GM19372 (cell line): ENCODE data around the gene MAPK8IP3.

Experiments used
- ATAC-seq: cut with Tn5 transposase; IDR thresholded peaks from one replicate; pipeline ENCODE4 v1.9.1; 2021; ENCODE audit warnings: mild to moderate bottlenecking, low read depth, moderate library complexity; ENCODE audit not compliant: unreplicated experiment

The MAPK8IP3 gene

DNA sequence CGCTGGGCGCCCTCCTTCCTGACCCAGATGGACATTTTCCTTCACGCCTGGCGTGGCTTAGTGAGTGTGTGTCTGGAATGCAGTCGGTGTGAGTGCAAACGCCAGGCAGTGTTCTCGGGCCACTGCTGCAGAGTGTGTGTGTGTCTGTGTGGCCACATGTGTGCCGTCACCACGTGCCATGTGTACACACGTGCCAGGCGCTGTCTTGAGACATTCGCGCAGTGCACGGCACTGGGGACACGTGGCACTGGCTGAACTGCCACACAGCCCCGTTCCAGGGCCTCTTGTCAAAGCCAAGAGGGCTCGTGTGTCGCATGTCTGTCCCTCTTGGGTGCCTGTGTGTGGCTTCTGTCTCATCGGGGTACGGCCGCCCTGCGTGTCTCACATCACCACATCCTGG is 28.8 kb downstream of the MAPK8IP3 start:
- no peak for ATAC-seq

DNA sequence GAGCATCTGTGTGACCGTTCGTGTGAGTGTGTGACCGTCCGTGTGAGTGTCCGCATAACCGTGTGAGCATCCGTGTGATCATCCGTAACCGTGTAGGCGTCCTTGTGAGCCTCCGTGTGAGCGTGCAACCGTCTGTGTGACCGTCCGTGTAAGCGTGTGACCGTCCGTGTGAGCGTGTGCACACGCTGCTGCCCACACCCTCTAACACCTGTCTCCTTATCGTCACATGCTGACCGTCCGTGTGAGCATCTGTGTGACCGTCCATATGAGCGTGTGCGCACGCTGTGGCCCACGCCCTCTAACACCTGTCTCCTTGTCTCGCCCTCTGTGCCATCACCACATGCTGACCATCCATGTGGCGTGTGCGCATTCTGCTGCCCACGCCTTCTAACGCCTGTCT is 34.2 kb downstream of the MAPK8IP3 start:
- ATAC-seq, result no peak

DNA sequence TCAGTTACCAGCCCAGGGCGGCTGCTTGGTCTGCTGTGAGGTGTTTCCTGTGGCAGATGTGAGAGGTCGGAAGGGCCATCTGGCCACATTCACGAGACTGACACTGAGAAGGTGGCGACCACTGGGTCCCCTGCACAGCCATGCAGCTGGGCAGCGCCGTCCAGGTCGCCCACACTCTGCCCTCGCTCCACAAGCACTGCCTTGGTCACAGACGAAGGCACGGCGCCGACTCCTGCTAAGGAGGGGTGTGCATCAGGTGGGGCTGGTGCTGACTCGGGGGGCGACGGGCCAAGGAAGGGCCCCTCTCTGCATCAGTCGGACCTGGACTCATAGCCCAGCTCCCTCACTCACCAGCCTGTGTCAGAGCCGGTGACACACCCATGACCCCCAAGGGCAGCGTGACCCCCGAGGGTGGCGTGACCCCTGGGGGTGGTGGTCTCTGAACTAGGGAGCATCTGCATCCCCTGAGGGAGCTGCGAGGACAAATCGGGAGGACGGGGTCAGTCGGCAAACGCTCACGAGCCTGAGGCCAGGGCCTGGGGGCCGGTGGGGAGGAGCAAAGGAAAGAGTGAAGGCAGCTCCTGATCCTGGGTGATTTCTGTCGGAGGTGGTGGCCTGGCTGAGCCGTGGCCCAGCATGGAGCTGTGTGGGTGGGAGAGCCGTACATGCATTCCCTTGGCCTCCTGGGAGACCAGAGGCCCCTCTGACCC is 34.9 kb downstream of the MAPK8IP3 start:
- no peak for ATAC-seq

DNA sequence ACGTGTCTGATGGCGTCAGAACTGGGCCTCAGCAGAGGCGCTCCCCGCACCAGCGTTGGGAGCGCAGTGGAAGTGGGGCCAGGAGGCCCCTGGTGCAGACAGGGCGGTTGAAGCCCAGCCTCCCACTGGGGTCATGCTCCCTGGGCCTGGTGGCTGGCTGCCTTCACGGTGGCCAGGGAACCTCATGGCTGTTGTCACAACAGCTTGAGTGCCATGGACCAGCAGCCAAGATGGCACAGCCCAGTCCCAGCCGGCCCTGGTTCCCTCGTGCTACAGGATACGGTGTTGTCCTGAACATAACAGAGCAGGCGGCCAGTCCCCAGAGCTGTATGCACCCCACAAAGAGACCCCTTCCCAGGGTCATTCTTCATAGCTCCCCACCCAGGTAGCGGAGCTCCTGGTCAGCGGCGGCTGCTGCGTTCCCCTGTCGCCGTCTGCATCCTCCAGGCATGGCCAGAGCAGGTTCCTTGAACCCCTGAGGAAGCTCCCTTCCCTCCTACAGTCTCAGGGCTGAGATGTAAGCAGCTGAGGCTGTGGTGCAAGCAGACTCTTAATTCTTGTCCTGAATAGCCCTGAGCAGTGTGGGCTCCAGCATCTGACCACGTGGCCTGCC is 35.7 kb downstream of the MAPK8IP3 start:
- no peak for ATAC-seq

DNA sequence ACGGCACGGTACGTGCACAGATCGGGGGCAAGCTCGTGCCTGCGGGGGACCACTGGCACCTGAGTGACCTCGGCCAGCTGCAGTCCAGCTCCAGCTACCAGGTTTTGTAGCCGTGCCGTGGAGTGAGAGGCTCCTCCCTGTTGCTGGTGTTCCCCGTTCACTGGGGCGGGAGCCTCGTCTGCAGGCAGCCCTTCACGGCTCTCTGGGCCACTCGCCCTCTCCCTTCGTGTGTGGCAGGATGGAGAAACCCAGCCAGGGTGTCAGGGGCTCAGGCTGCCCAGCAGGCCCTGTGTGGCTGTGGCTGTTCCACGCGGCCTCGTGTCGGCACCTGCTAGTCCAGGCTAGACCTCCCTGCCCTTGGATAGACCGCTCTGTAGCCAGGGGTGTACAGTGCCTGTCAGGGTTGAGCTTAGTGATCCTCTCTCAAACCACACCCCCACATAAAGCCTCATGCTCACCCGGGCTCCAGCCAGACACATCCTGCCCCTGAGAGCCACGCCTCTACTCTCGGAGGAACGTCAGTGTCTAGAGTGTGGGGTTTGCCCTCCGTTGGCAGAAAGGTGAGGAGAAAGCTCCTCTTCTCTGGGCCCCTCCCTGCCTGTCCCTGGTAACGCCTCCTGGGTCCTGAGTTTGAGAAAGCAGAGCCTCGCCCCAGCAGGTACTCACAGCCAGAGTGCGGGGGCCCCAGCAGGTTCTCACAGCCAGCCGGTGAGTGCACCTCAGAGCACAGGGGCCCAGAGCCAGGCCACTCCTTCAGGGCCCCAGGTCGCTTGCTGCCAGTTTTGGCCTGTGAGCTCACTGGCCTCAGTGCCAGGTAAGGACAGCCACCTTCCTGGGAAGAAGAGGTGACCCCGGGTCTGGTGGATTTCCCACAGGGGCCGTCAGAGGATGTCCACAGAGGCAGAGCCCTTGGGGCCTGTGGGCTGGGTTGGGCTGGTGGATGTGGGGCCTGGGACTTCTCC is 37.7 kb downstream of the MAPK8IP3 start:
- ATAC-seq, result no peak

DNA sequence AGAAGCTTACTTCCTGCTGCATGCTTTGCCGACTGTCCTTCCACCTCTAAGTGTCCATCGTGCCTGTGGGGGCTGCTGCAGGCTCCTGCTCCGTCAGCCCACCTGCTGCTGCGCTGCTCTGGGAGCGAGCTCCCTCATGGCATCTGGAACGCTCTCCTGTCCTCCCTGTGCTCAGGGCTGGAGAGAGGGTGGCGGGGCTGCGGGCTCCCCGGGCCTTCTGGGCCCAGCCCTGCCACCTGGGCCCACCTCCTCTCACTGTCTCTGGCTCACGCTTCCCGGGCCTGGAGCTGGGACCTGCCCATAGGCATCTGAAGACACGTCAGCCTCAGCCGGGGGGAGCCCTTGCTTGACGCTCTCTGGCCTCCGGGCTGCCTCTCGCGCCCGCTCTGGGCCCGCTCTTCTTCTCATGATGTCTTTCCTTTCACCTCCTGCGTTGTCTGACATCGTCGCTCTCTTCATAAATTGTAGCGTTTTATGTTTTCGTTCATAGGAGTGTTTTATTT is 38.4 kb downstream of the MAPK8IP3 start:
- no peak for ATAC-seq

DNA sequence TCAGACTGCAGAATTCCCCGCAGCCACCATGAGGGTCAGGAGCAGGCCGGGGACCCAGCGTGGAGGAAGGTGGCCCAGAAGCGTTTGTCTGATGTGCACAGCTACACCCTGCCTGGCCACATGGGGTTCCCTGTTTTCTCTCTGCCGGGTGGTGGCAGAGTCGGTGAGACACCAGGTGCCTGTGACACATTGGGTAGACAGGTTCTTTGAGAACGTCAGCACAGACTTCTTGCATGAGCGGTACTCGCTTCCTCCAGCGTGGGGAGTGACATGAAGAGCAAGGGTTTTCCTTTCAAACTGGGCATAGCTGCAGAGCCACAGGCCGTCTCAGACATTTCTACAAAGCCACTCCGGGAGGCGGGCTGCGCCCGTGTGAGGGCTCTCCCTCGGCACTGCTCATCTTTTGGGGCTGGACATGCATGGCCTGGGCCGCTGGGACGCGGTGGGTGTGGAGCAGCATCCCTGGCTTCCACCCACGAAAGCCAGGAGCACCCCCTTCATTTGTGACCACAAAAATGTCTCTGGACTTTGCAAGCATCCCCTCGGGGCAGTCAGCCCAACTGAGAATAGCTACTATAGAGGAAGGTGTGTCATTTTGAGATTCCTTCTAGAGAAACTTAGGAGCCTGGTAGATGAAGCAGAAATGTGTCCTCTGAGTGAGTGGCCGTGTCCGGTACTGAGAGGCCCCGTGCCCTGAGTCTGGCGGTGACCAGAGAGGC is 39.3 kb downstream of the MAPK8IP3 start:
- ATAC-seq, result no peak

DNA sequence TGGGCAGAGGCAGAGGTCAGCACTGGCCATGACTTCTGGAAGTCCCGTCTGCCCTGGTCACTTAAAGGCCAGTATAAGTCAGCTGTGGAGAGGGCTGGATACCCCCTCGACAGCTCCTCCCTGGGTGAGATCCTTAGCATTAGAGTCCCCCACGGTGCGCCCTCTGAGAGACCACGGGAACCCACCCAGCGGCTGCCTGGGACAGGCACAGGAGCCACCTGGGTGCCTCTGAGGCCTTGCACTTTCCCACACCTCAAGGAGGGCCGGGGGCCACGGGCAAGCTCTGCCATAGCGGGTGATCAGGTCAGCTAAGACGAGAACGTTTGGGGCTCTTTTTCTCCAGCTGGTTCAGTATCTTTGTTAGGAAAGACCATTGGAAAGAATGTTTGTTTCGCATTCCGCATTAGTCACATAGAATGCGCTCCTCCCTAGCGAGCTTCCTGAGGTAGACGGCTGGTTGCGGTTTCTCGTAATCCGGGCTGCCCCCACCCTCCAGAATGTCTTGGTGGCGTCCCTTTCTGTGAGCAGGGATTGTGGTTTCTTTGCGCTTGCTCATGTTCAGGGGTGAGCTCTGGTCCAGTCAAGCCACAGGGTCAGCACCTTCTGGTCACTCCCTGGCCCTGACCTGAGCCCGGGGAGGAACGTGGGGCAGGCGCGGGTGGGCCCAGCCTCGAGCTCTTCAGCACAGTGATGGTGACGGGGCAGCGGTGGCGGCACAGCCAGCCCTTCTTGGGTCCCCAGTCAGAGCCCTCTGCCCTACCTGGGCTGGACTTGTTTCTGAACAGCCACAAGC is 40.1 kb downstream of the MAPK8IP3 start:
- no peak for ATAC-seq

DNA sequence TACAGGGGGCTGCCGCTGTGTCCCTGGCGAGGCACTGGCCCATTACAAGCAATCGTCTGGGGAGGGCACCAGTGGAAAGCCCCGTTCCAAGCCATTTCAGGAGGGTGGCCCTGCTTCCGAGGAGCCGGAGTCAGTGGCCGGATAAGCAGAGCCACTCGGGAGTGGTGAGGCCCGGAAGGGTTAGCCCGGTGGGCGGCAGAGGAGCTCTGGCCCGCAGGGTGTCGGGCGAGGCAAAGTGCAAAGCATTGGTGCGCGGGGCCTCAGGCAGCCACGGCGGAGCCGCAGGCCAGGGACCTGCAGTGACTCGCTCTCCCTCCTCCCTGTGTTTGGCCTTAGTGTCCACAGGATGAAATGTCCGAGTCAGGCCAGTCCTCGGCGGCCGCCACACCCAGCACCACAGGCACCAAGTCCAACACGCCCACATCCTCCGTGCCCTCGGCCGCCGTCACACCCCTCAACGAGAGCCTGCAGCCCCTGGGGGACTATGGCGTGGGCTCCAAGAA is 40.7 kb downstream of the MAPK8IP3 start:
- no peak for ATAC-seq

DNA sequence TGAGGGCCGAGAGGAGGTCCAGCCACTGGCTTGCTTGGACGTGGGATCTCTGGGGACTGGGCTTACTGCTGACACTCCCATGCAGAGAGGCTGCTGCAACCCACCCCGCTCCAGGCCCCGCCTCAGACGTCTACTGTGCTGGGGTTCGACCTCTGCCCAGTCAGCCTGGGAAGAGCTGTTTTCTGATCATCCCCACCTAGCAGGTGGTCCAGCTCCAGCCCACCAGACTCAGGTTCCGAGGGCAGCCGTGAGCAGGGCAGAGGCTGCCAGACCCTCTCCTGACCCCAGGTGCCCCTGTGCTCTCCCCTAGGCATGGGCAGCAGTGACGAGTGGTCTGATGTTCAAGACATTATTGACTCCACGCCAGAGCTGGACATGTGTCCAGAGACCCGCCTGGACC is 41.9 kb downstream of the MAPK8IP3 start:
- no peak for ATAC-seq

DNA sequence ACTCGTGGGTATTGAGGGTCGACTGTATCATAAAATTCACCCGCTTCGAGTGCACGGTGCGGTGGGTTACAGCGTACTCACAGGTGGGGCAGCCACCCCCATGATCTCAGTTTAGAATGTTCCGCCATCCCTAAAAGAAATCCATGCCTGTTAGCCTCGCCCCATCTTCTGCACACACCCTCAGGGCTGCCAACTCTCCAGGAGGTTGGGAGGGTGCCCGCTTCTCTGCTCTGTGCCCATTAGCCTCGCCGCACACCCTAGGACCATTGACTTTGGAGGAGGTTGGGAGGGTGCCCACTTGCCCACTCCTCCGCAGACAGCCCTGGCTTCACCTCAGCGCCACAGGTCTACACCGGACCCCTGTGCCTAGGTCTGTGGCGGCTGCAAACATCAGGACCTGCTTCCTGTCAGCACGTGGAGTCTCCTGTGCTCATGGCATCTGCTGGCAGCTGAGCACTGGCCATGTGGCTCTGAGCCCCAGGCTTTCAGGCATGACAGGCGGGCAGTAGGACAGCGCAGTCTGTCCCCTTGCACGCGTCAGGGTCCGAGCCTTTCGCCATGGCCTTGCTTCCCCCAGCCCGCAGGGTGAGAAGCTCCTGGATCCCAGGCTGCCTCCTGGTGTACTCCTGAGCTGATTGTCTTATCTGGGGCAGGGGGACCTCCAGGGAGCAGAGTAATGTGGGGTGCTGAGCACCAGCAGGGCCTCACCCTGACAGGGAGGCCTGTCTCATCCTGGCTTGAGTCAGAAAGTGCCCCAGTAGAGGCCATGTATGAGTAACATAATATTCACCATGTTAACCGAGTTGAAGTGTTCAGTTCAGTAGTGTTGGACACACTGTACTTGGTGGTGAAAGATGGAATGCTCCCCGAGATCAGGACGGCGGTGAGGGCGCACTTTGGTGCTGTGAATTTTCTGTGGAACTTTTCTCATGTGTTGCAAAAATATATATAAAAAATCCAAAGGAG is 43.4 kb downstream of the MAPK8IP3 start:
- no peak for ATAC-seq

DNA sequence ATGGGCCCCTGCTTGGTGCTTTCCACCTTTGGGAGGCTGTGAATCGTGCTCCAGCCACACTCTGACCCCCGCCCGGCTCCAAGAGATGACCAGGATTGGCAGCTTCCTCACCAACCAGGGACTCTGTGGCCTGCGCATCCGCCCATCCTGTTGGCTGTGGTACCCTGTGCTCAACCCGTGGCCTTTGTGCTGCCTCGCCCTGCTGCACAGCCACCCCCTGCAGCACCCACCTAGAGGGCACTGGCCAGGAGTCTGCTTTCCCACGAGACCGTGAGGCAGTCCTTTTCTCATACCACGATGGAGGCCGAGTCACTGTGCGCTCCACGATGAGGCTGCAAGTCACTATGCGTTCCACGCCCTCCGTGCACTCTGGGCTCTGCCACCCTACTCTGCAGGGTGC is 46.0 kb downstream of the MAPK8IP3 start:
- no peak for ATAC-seq

DNA sequence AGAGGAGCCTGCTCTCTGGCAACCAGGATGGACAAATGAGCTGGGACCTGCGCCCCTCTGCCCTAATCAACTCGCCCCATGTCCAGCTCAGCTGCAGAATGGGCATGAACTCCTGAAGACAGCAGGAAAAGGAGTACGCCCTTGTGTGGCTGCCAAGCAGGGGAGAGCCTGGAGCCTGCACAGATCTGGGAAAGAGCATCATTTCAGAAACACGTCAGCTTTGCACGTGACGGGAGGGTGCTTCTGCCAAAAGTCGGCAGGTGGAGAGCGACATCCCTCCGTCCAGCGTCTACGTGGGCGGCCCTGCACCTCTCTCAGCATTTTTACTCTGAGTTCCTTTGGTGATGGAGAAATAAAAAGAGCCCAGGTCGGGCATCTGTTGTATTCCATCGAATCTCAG is 46.9 kb downstream of the MAPK8IP3 start:
- ATAC-seq, result no peak

DNA sequence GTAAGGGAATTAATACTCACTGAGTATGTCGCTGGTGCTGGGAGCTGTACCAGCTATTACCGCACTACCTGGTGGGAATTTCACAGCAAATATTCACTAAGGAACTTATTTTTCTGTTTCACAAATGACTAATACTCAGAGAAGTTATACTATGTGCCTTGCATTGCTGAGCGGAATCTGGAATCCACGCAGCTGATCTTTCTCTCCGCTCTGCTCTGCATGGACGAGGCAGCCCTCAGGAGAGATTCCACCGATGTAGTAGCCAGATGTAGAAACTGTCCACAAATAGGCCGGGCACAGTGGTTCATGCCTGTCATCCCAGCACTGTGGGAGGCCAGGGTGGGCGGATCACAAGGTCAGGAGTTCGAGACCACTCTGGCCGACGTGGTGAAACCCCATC is 48.2 kb downstream of the MAPK8IP3 start:
- no peak for ATAC-seq

DNA sequence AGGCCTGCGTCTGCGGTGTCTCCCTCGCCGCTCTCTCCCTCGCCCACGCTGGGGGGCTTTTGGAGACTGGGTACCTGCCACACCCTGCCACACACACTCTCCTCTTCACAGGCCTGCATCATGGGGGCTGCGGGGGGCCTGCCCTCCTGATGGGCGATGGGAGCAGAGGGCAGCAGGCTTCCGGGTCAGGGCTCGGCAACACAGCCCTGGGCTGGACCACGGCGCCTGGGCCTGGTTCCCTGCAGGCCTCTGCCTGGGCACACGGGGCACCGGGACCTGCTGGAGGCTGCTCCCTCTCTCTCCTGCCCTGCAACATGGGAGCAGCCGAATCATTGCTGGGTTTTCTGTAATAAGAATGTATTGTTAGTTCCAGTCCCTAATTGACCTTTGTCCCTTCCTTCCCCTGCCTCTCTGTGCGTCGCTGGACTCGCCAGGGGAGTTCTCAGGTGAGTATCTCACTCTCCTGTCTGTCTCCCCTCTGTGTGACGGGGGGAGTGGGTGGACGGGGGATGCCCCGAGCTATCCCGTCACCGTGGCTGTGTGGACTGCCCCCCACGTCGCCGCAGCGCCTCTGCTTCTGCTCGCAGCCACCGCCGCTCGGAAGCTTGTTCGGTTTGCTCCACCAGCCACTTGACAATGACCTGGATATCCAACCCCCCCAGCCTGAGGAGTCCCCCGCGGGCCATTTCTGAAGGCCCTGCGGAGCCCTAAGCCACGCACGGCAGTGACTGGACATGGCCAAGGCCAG is 51.9 kb downstream of the MAPK8IP3 start:
- ATAC-seq, result no peak

DNA sequence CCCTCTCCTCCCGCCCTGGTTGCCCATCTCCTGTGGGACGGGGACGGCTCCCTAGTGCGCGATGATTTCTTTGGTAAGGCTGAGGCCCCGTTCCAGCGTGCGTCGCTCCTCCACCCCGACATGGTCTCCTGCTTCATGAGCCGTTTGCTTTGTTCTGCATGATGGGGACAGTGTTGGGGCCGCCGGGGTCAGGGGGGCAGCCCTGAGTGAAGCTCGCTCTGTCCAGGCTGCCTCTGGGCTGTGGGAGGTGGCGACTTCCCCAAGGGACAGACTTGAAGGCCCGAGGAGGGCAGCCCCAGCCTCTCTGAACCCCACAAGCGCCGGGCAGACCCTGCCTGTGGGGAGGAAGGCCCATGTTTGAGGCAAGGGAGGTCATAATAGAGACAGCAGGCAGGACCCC is 52.9 kb downstream of the MAPK8IP3 start:
- no peak for ATAC-seq

DNA sequence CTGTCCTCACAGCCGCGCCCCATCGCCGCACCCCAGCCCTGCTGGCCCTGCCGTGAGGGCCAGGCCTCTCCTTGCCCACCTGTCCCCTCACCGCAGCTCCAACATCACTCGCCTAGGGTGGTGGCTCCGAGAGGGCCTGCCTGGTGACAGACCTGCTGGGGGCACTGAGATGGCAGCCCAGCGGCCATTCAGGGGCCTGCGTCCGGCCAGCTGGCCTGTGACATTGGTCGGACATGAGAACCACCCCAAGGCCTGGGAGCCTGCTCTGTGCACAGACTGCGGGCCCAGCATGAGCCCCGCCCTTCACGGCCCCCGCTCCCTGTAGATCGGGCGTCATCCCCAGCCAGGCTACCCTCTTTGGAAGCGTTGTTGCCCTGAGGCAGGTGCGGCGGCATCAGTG is 53.5 kb downstream of the MAPK8IP3 start:
- no peak for ATAC-seq

DNA sequence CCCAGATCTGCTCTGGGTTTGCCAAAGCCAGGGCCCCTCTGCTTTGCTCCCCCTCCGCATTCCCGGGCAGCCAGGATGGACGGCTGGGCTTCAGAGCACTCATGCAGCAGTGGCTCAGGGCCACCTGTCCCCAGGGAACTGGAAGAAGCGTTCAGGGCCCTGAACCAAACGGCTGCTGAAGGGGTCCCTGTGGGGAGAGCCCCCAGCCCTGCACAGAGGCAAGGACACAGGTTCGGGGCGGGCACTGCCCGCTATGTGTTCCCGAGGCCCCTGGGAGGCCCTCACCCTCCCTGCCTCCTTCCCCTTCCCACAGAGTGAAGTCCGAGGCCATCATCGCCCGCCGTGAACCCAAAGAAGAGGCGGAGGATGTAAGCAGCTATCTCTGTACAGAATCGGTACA is 54.9 kb downstream of the MAPK8IP3 start:
- no peak for ATAC-seq
